GM12878 (cell line): ENCODE results near the gene KCNN3. TPM values are rescaled to one million over a fixed set of nuclear protein-coding genes. Genes with fewer than 3 reads are reported as not detected.
A peak's percentile ranks its signal among the peaks of the same experiment; 100 is the strongest.

ENCODE experiments used
- ATAC-seq: fragments of 200-7000 bp; cut with Tn5 transposase; 3 replicates; pipeline ENCODE4 v1.9.1; 2020; ENCODE audit warnings: mild to moderate bottlenecking, moderate library complexity
- BruUV-seq: library from RNA; stranded (reverse); fragments of 400-500 nt; replicated peaks from 2 replicates; lab custom pipeline; 2021; lab: Mats Ljungman, UMichigan
- CTCF ChIA-PET: fragments of 300-600 bp; sonication (Branson Sonifier 250); formaldehyde crosslinking; extraction: SDS; loops from one replicate; lab custom pipeline; 2021; ENCODE audit warnings: inconsistent platforms; lab: Yijun Ruan, JAX
- POLR2A ChIA-PET: fragments of 350-600 bp; formaldehyde crosslinking; extraction: SDS; loops from one replicate; lab custom pipeline; 2021; ENCODE audit warnings: inconsistent platforms; lab: Charles Lee
- RAD21 ChIA-PET: fragments of 300-600 bp; sonication (Branson Sonifier 250); formaldehyde crosslinking; loops from one replicate; lab custom pipeline; 2023; ENCODE audit warnings: antibody characterized with exemption; ENCODE audit not compliant: unreplicated experiment; lab: Charles Lee
- SMC1A ChIA-PET: fragments of 300-600 bp; sonication (Branson Sonifier 250); formaldehyde crosslinking; loops from one replicate; lab custom pipeline; 2023; ENCODE audit not compliant: unreplicated experiment, uncharacterized antibody; lab: Charles Lee
- DNase-seq: peaks from one replicate; pipeline ENCODE4 v3.0.0-alpha.2; 2011; ENCODE audit warnings: low read depth, low spot score
- FAIRE-seq: peaks from 3 replicates; lab custom pipeline; 2011; peaks lifted over from hg19 to GRCh38; lab: Jason Lieb, UNC
- H2AFZ ChIP-seq: 2 replicates; pipeline ENCODE4 v1.6.0; 2011; ENCODE audit warnings: low read depth, low read length, control low read depth; ENCODE audit not compliant: control insufficient read depth
- H3K27ac ChIP-seq: 2 replicates; pipeline ENCODE4 v1.5.1; 2011; ENCODE audit warnings: control low read depth; ENCODE audit not compliant: control insufficient read depth, insufficient read depth
- H3K27me3 ChIP-seq, 2 experiments: replicated peaks in 1 of 2; 2 replicates each; pipeline versions ENCODE4 v1.6.0 to v1.6.1; 2011; ENCODE audit warnings: low read length in 1 of 2; ENCODE audit not compliant: control insufficient read depth in 2 of 2, insufficient read depth in 2 of 2
- H3K36me3 ChIP-seq, 2 experiments: 2 replicates each; pipeline ENCODE4 v1.5.1; 2011; ENCODE audit warnings: low read length in 1 of 2; ENCODE audit not compliant: control insufficient read depth in 2 of 2, insufficient read depth in 2 of 2
- H3K4me1 ChIP-seq: 2 replicates; pipeline ENCODE4 v1.6.1; 2011; ENCODE audit warnings: mild to moderate bottlenecking, low read length, moderate library complexity, mixed read lengths; ENCODE audit not compliant: control insufficient read depth, insufficient read depth
- H3K4me2 ChIP-seq: 2 replicates; pipeline ENCODE4 v1.6.0; 2011; ENCODE audit warnings: control low read depth; ENCODE audit not compliant: control insufficient read depth, insufficient read depth
- H3K4me3 ChIP-seq: fragments of 200-600 bp; sonication (generic); 2 replicates; pipeline ENCODE4 v1.5.1; 2016
- H3K79me2 ChIP-seq: 2 replicates; pipeline ENCODE4 v1.6.0; 2011; ENCODE audit warnings: low read length; ENCODE audit not compliant: control insufficient read depth, insufficient read depth
- H3K9ac ChIP-seq: 2 replicates; pipeline ENCODE4 v1.8.0; 2011; ENCODE audit warnings: low read length, control low read depth, mixed read lengths; ENCODE audit not compliant: control insufficient read depth, insufficient read depth
- H3K9me3 ChIP-seq: replicated peaks from 3 replicates; pipeline ENCODE4 v1.5.1; 2011; ENCODE audit warnings: mild to moderate bottlenecking, low read length; ENCODE audit not compliant: control insufficient read depth, insufficient read depth
- H4K20me1 ChIP-seq: 2 replicates; pipeline ENCODE4 v1.6.0; 2011; ENCODE audit not compliant: control insufficient read depth, insufficient read depth
- MTA2 ChIP-seq: fragments of 450-650 bp; IDR thresholded peaks from 2 replicates; pipeline ENCODE4 v1.6.1; 2016; ENCODE audit warnings: low read depth, mild to moderate bottlenecking, moderate library complexity
- NFYB ChIP-seq: IDR thresholded peaks from 2 replicates; pipeline ENCODE4 v1.6.1; 2011; ENCODE audit warnings: low read depth, mild to moderate bottlenecking, low read length, improper control_type of control experiment, moderate library complexity; ENCODE audit not compliant: insufficient read depth
- NR2C2 ChIP-seq: IDR thresholded peaks from 2 replicates; pipeline ENCODE4 v1.6.1; 2011; ENCODE audit warnings: borderline replicate concordance, low read depth; ENCODE audit not compliant: control insufficient read depth, insufficient read length
- SREBF2 ChIP-seq: IDR thresholded peaks from 2 replicates; pipeline ENCODE4 v1.6.1; 2012; ENCODE audit warnings: mild to moderate bottlenecking, low read length
- WGBS: methylation state at CpG from one replicate; pipeline ENCODE4 v1.1.6; 2016; ENCODE audit warnings: low lambda C conversion rate; ENCODE audit not compliant: insufficient replicate concordance, insufficient coverage; ENCODE audit errors: missing lambda C conversion rate; 5-methylcytosine and 5-hydroxymethylcytosine counted together
- in situ Hi-C: fragments of 300-500 bp; cut with MboI; formaldehyde crosslinking; loops from 9 replicates; pipeline ENCODE4 v1.14.3; 2018; ENCODE audit warnings: mixed read lengths
- intact Hi-C: fragments of 100-400 bp; cut with micrococcal nuclease; formaldehyde crosslinking; loops from one replicate; pipeline ENCODE4 v1.14.2; 2022; ENCODE audit not compliant: unreplicated experiment
- polyA plus RNA-seq, 11 experiments: library from polyadenylated mRNA; depleted of rRNA in 4 of 11; unstranded in 6 of 11; stranded (reverse) in 5 of 11; fragments of >200 nt; fragmentation: Nextera tagmentation in 4 of 11; fragmentation: Illumina TruSeq in 1 of 11; extraction: Ambion mirVana in 4 of 11; extraction: Trizol in 1 of 11; gene quantifications; 1 replicate in 1 of 11; 2 replicates in 10 of 11; pipeline versions ENCODE4 v1.2.1 to v1.2.3, GENCODE V29; 2011 to 2016; ENCODE audit warnings: inconsistent platforms in 2 of 11, missing spikeins in 2 of 11, low read depth in 1 of 11
- total RNA-seq, 4 experiments: library from RNA; depleted of rRNA in 3 of 4; stranded (reverse); fragments of >200 nt in 3 of 4; fragmentation: Illumina TruSeq in 1 of 4; extraction: Trizol in 1 of 4; gene quantifications; 2 replicates each; pipeline versions ENCODE4 v1.2.1 to v1.2.3, GENCODE V29; 2013 to 2021
- TF ChIP-seq, protein P1 (sequence below): fragments of 450-650 bp; formaldehyde crosslinking; IDR thresholded peaks from 2 replicates; pipeline ENCODE4 v1.4.0; 2022; ENCODE audit warnings: mild to moderate bottlenecking, moderate library complexity
- TF ChIP-seq, protein P2 (sequence below): fragments of 450-650 bp; IDR thresholded peaks from 2 replicates; pipeline ENCODE4 v1.6.1; 2017; ENCODE audit warnings: borderline replicate concordance
- TF ChIP-seq, protein P3 (sequence below): IDR thresholded peaks from 2 replicates; pipeline ENCODE4 v1.6.1; 2012; ENCODE audit warnings: improper control_type of control experiment, low read depth, low read length; ENCODE audit not compliant: insufficient replicate concordance

The KCNN3 gene
- total and polyA plus RNA-seq, 10 of the 15 experiments (the other 5 are each of a cell fraction or from before 2014, with no cell fraction given): 3.5 to 26.4 (median 14.9) TPM

DNA sequence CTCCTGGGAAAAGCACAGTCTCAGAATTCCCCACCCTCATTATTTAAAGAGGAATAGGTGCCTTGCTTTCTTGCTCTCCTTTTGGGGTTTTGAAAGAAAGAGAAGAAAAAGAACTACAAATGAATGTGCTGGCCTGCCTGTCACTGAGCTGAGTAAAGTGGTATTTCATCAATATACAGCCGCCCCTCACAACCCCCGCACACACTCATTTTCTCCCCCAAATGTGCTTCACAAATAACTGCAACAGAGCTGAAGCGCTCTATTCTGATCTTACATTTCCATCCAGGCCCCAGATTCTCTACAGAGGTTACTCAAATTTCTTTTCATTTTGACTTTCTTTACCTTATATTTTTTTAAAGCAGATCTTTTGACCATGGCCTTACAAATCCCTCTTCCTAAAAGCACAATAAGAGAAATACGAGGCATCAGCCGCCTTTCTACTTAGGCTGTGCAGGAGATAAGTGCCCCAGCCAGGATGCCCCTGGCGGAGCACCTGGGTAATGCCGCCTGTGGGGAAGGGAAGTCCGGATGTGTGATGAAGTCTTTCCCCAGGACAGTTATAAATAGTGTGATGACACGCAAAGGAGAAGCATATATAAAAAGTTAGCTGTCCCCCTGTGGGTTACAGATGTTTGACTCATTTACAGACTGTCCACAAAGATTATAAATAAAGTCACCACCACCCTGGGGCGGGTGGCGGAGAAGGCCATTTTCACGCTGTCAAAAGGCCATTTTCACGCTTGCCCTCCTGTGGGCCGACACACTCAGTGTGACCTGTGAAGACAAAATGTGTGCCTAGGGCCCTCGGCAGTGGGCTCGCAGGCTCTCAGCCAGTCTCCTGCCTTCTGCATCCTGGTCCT is 6.5 kb downstream of the KCNN3 start (continued):
- TF ChIP-seq, protein P1, sequence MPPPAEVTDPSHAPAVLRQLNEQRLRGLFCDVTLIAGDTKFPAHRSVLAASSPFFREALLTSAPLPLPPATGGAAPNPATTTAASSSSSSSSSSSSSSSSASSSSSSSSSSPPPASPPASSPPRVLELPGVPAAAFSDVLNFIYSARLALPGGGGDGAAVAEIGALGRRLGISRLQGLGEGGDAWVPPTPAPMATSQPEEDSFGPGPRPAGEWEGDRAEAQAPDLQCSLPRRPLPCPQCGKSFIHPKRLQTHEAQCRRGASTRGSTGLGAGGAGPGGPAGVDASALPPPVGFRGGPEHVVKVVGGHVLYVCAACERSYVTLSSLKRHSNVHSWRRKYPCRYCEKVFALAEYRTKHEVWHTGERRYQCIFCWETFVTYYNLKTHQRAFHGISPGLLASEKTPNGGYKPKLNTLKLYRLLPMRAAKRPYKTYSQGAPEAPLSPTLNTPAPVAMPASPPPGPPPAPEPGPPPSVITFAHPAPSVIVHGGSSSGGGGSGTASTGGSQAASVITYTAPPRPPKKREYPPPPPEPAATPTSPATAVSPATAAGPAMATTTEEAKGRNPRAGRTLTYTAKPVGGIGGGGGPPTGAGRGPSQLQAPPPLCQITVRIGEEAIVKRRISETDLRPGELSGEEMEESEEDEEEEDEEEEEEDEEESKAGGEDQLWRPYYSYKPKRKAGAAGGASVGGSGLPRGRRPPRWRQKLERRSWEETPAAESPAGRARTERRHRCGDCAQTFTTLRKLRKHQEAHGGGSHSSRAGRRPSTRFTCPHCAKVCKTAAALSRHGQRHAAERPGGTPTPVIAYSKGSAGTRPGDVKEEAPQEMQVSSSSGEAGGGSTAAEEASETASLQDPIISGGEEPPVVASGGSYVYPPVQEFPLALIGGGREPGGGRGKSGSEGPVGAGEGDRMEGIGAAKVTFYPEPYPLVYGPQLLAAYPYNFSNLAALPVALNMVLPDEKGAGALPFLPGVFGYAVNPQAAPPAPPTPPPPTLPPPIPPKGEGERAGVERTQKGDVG (CRISPR knock-in tag): no peak
- TF ChIP-seq MTA2 (peak; percentile 78), NR2C2 (no peak)
- TF ChIP-seq, all 136 proteins: peak for 53

DNA sequence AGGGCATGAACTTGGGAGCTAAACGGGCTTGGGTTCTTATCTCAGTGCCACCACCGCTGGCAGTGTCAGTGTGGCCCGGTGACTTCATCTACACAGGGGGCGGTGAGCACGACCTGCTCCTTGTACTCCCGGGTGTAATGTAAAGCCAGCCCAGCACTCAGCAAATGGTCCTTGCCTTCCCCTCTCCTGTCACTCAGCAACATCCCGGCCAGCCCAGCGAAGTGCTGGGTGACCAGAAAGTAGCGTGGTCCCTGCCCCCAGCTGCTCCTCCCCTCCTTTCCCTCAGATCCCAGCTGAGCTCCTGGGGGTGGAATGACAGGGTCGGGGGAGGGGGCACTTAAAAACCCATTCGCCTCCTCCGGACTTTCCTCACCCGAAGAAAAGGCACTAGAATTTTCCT is 7.2 kb downstream of the KCNN3 start:
- Histone ChIP-seq H3K27ac (peak overlapping the region; percentile 79), H2AFZ (no peak overlapping the region), H3K36me3 (no peaks in the 10 kb centered on the region), H3K79me2 (peaks cover 67% of the 10 kb centered on the region), H4K20me1 (no peaks in the 10 kb centered on the region), H3K9ac (peak overlapping the region; percentile 68), H3K4me1 (peaks cover 87% of the 10 kb centered on the region), H3K4me2 (peak overlapping the region; percentile 96), H3K27me3 (no peaks in the 10 kb centered on the region), H3K9me3 (no peaks in the 10 kb centered on the region), H3K4me3 (peak overlapping the region; percentile 35; the same call in 1 of the 2 replicates)
- CTCF ChIA-PET: interaction anchor here (0.7 to 3.0 kb wide), 22 partner anchors 8 to 331 kb away, joined by 3 to 18 read pairs (median 4); no protein-coding TSS in a partner anchor
- FAIRE-seq (no peak), DNase-seq (no peak), ATAC-seq (no peak)
- RAD21 ChIA-PET: interaction anchor here (0.6 to 11.6 kb wide), 13 partner anchors 9 to 303 kb away, joined by 3 to 254 read pairs (median 5); partner anchors contain the start of gene KCNN3
- in situ Hi-C loops: no loop called here
- SMC1A ChIA-PET: interaction anchor here (0.8 to 7.8 kb wide), 14 partner anchors 9 to 96 kb away, joined by 3 to 57 read pairs (median 4); no protein-coding TSS in a partner anchor
- no TSS peak for BruUV-seq
- intact Hi-C loops: loop anchor here (2.0 kb wide), 1 partner anchor 72 kb away; no protein-coding TSS in a partner anchor
- WGBS: 70% methylated on average over 13 of the region's 13 CpGs
- POLR2A ChIA-PET: interaction anchor here (0.5 to 11.8 kb wide), 11 partner anchors 7 to 685 kb away, joined by 3 to 204 read pairs (median 6); partner anchors contain the start of gene KCNN3
- no peak for TF ChIP-seq NFYB
- TF ChIP-seq, protein P2, sequence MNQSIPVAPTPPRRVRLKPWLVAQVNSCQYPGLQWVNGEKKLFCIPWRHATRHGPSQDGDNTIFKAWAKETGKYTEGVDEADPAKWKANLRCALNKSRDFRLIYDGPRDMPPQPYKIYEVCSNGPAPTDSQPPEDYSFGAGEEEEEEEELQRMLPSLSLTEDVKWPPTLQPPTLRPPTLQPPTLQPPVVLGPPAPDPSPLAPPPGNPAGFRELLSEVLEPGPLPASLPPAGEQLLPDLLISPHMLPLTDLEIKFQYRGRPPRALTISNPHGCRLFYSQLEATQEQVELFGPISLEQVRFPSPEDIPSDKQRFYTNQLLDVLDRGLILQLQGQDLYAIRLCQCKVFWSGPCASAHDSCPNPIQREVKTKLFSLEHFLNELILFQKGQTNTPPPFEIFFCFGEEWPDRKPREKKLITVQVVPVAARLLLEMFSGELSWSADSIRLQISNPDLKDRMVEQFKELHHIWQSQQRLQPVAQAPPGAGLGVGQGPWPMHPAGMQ: no peak
- no peak for TF ChIP-seq SREBF2
- TF ChIP-seq, protein P3, sequence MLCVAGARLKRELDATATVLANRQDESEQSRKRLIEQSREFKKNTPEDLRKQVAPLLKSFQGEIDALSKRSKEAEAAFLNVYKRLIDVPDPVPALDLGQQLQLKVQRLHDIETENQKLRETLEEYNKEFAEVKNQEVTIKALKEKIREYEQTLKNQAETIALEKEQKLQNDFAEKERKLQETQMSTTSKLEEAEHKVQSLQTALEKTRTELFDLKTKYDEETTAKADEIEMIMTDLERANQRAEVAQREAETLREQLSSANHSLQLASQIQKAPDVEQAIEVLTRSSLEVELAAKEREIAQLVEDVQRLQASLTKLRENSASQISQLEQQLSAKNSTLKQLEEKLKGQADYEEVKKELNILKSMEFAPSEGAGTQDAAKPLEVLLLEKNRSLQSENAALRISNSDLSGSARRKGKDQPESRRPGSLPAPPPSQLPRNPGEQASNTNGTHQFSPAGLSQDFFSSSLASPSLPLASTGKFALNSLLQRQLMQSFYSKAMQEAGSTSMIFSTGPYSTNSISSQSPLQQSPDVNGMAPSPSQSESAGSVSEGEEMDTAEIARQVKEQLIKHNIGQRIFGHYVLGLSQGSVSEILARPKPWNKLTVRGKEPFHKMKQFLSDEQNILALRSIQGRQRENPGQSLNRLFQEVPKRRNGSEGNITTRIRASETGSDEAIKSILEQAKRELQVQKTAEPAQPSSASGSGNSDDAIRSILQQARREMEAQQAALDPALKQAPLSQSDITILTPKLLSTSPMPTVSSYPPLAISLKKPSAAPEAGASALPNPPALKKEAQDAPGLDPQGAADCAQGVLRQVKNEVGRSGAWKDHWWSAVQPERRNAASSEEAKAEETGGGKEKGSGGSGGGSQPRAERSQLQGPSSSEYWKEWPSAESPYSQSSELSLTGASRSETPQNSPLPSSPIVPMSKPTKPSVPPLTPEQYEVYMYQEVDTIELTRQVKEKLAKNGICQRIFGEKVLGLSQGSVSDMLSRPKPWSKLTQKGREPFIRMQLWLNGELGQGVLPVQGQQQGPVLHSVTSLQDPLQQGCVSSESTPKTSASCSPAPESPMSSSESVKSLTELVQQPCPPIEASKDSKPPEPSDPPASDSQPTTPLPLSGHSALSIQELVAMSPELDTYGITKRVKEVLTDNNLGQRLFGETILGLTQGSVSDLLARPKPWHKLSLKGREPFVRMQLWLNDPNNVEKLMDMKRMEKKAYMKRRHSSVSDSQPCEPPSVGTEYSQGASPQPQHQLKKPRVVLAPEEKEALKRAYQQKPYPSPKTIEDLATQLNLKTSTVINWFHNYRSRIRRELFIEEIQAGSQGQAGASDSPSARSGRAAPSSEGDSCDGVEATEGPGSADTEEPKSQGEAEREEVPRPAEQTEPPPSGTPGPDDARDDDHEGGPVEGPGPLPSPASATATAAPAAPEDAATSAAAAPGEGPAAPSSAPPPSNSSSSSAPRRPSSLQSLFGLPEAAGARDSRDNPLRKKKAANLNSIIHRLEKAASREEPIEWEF: no peak
